CD4-positive, alpha-beta T cell treated with Interferon alpha-2 for 1 hour (primary cell): ENCODE data around the gene GRHL1.
A peak's percentile ranks its signal among the peaks of the same experiment; 100 is the strongest.

Source experiments
- DNase-seq, 2 donors: peaks; one replicate each; pipeline ENCODE4 v3.0.0-alpha.2; 2020 to 2022

GRHL1 gene

GRCh38 chr2:9949239-9949991 lies 2.1 kb upstream of the GRHL1 start:
- no peak for DNase-seq

DNA sequence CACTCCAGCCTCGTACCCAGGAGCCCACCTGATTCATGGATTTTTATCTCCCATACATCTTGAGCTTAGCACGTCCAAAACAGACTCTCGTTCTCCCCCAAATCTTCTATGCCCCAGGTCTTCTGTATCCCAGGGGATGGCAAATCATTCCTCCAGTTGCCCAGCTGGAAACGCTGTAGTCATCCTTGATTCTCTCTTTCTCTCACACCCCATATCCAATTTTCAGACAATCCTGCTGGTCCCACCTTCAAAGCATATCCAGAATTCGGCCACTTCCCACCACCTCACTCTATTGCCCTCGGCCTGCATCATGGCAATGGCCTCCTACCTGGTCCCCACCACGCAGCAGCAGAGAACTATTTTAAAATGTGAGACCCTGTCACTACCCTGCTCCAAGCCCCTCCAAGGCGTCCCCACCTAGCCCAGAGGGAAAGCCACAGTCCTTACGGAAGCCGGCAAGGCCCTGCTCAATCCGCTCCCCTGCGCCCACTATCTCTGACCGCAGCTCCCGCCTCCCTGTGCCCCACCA lies 1.4 kb upstream of the GRHL1 start:
- no peak for DNase-seq

- DNase-seq = peak; percentile 7 to 38
Observed at GRCh38 chr2:9950521-9951271, 797 bp upstream of the GRHL1 start.

- DNase-seq = no peak
Observed at GRCh38 chr2:9951272-9951521, 296 bp upstream of the GRHL1 start.

- DNase-seq = peak in 1 of 2 donors; percentile 1
Observed at GRCh38 chr2:9952286-9952737, 819 bp downstream of the GRHL1 start.

- DNase-seq = no peak
Observed at GRCh38 chr2:9952856-9953503, 1.5 kb downstream of the GRHL1 start.

DNA sequence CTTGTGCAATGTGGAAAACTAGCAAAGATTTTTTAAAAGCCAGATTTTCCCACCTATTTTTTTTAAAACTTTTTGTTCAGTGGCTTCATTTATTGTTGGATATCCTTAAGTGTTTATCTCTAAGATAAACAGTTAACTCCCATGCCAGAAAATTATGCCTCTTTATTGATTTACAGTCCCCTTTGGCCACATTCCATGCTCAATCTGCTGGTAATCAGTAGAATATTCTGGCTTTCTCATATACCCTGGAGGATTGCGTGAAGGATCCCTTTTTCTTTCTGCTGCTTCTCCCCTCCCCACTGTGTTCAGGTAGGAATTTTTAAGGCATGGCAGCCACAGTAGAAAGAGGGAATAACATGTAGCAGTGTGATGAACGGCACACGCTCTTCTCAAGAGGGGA lies 2.6 kb downstream of the GRHL1 start:
- DNase-seq = no peak

GRCh38 chr2:9958057-9958456 lies 6.6 kb downstream of the GRHL1 start:
- DNase-seq = no peak

- DNase-seq = no peak
Observed at GRCh38 chr2:9959262-9959661, 7.8 kb downstream of the GRHL1 start.

DNA sequence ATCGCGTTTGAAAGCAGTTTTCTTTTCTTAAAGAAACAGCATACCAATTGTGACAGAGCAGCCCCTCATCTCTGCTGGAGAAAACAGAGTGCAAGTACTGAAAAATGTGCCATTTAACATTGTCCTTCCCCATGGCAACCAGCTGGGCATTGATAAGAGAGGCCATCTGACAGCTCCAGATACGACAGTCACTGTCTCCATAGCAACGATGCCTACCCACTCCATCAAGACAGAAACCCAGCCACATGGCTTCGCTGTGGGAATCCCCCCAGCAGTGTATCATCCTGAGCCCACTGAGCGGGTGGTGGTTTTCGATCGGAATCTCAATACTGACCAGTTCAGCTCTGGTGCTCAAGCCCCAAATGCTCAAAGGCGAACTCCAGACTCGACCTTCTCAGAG lies 9.5 kb downstream of the GRHL1 start:
- DNase-seq = no peak

DNA sequence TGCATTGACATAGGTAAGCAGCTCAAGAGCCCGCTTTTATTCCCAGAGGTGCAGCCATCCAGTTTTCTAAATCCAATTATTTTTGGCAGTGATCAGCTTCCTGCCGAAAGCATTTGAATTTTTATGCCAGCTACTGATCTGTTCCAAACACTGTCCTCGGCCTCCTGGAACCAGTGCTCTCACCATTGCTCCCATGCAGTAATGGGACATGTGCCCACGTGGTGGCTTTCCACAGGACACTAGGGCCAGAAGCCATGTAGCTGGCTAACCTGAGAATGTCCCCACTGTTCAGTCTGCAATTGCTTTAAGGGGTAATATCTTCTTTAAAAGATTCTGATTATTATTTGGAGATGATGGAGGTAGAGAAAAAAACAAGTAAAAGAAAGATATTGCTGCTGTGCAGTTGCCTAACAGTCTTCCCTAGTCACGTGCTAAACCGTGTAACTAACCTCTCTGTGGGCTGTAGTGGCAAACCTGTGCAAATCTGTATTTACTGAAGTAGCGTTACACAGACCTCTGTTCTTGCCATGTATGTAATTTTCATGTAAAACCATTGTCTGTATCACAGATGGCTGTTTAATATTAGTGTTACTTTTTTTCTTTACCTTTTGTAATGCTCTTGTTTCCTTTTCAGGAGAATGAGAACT lies 13.0 kb downstream of the GRHL1 start:
- no peak for DNase-seq

DNA sequence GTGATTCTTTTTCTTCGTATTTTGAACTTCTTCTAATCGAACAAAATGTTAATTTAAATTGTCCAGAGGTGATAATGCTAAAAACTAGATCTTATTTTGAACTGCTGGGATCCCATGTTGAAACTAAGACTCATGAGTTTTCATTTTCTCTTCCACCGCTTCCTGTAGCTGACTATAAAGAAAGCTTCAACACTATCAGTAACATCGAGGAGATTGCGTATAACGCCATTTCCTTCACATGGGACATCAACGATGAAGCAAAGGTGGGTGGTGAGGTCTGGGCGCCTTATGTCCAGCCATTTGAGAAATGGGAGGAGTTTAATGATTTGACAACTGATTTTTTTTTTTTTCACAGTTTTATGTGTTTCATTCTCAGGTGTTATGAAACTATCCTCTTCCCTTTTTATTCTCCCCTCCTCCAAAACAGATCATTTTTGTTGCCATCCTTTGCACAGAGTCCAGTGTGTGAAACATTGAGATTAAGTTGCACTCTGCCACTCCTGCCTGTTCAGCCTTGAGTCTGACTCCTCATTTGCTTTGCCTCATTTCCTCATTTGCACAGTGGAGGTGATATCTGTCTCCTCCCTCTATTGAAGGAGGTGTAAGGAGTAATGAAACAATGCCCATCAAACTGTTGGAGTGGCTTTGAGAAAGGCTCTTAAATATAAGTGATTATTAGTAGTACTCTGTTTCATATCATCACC lies 13.8 kb downstream of the GRHL1 start:
- DNase-seq = peak in 1 of 2 donors; percentile 36

GRCh38 chr2:9966491-9967022 lies 15.1 kb downstream of the GRHL1 start:
- DNase-seq = no peak

DNA sequence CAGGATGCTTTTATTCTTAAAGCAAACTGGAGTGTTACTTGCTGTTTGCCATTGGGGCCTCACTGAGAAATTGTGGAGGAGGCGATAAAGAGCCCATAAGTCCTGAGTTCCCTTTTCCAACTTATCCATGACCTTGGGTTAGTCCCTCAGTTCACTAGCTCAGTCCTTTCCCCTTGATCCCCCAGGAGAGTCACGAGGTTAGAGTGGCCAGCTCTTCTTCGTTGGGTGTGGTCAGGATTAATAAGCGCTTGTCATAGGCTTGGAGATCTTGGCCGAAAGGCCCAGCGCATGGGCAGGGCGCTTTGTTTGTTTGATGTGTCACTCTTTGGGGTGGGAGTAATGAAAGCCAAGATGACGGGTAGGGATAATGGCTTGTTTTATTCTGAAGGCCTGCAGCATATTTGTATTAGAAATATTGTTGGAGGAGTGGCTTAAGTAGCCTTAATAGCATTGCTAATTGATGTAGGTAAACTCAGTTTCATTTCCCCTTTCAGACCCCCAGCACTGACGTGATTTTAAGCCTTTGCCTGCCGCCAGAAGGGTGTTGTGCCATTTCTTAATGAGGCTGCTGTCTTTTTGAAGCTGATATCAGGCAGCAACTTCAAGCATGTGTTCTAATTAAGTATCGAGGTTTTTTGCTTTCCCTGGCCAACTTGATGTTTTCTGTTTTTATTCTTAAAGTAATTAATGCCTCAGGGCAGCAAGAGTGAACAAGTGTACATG lies 15.7 kb downstream of the GRHL1 start:
- DNase-seq = peak in 1 of 2 donors; percentile 25

GRCh38 chr2:9968553-9969497 lies 17.3 kb downstream of the GRHL1 start:
- DNase-seq = no peak

- DNase-seq = no peak
Observed at GRCh38 chr2:9970200-9971044, 18.9 kb downstream of the GRHL1 start.

- no peak for DNase-seq
Observed at GRCh38 chr2:9971105-9971818, 19.8 kb downstream of the GRHL1 start.

DNA sequence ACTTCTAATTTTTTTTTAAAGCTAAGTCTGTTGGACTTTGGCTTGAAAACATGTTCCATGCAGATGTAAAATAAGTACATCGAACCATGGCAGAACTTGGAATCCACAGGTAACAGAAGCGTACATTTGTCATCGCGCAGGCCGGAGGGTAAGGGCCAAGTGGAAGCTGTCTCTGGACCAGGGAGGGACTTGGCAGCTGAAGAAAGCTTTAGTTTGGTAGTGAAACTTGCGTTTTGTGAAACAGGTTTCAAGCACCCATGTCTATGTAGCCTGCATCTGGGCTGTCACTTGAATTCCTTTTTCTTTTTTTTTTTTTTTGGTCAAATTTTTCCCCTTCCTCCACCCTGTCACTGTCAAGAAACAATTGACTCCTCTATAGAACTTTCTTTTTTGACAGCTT lies 20.4 kb downstream of the GRHL1 start:
- no peak for DNase-seq
